GM19468 (cell line): Measurements from ENCODE around the gene ZNHIT2.

ENCODE experiments used
- ATAC-seq: cut with Tn5 transposase; IDR thresholded peaks from one replicate; pipeline ENCODE4 v1.9.1; 2021; ENCODE audit warnings: mild to moderate bottlenecking, moderate library complexity, moderate number of reproducible peaks; ENCODE audit not compliant: unreplicated experiment; ENCODE audit errors: extremely low read depth

ZNHIT2 gene

GRCh38 chr11:65109231-65110198 lies 8.0 kb downstream of the ZNHIT2 start:
- ATAC-seq, result no peak

GRCh38 chr11:65108469-65109123 lies 8.9 kb downstream of the ZNHIT2 start:
- no peak for ATAC-seq

- ATAC-seq, result no peak
These were observed 9.6 kb downstream of the ZNHIT2 start for GRCh38 chr11:65107751-65108468.

- no peak for ATAC-seq
These were observed 10.4 kb downstream of the ZNHIT2 start for GRCh38 chr11:65107078-65107477.

- ATAC-seq, result no peak
These were observed 12.9 kb downstream of the ZNHIT2 start for GRCh38 chr11:65104628-65105027.

- ATAC-seq, result no peak
These were observed 14.0 kb downstream of the ZNHIT2 start for GRCh38 chr11:65103476-65103875.

GRCh38 chr11:65102142-65103095 lies 15.1 kb downstream of the ZNHIT2 start:
- no peak for ATAC-seq

- ATAC-seq, result no peak
These were observed 16.7 kb downstream of the ZNHIT2 start for GRCh38 chr11:65100674-65101350.

GRCh38 chr11:65096926-65097325 lies 20.6 kb downstream of the ZNHIT2 start:
- no peak for ATAC-seq

GRCh38 chr11:65095974-65096806 lies 21.3 kb downstream of the ZNHIT2 start, which contains the start of gene VPS51:
VPS51 (plus strand) TSS chr11:65096214; CDS start chr11:65096251, 37 bp downstream.
- peak; percentile 48 for ATAC-seq

- no peak for ATAC-seq
These were observed 22.1 kb downstream of the ZNHIT2 start for GRCh38 chr11:65095427-65095826.

- no peak for ATAC-seq
These were observed 26.9 kb downstream of the ZNHIT2 start for GRCh38 chr11:65090628-65091027.

- no peak for ATAC-seq
These were observed 27.9 kb downstream of the ZNHIT2 start for GRCh38 chr11:65089621-65090020.

GRCh38 chr11:65087827-65088226 lies 29.7 kb downstream of the ZNHIT2 start:
- no peak for ATAC-seq

- no peak for ATAC-seq
These were observed 30.3 kb downstream of the ZNHIT2 start for GRCh38 chr11:65087216-65087615.

- ATAC-seq, result no peak
These were observed 30.7 kb downstream of the ZNHIT2 start for GRCh38 chr11:65086809-65087208.

- ATAC-seq, result no peak
These were observed 32.1 kb downstream of the ZNHIT2 start for GRCh38 chr11:65085446-65085845.
